ENCODE measurements around the gene HOXB1. TPM values are rescaled to one million over a fixed set of nuclear protein-coding genes. Genes with fewer than 3 reads are reported as not detected.
"Not testable (repeated sequence)": the region's sequence is repeated elsewhere in the genome, so short reads cannot be mapped to it uniquely, and the experiment has no call there.

Gene HOXB1
- total RNA-seq, 1 donor from 2014 or later, result not detected

DNA sequence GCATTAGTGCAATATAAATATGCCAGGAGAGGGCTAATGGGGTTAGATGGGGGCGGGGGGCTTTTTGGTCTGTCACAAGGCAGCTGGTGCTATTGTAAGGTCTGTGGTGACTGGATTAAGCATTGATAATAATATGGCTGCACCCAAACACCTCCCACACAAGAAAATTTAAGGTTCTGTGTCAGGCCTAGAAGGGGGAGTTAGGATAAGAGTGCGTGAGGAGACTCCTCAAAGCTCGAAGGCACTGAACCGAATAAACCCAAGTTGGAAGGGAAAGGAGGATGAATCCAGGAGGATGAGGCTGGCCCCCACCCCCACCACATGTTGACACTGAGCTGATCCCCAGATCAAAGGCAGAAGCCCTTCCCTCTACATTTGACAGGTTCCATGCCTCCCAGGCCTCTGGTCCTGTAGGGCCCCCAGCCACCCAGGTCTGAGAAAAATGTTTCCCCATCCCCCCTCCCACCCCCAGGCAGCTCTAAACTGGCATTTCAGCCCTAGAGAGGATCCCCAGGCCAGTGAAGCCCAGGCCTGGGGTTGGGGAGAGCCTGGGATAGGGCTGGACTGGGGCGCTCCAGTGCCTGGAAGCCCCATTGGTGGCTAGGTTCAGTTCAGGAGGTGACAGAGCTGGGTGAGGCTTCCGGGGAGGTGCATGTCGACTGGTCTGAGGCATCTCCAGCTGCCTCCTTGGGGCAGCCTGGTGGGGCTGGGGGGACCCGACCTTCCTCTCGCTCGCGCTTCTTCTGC lies 1.7 kb downstream of the HOXB1 start:
- ATAC-seq (ENCODE audit: poor library complexity), result no peak
- intact Hi-C loops (cut with DNase I), result no loop called here

DNA sequence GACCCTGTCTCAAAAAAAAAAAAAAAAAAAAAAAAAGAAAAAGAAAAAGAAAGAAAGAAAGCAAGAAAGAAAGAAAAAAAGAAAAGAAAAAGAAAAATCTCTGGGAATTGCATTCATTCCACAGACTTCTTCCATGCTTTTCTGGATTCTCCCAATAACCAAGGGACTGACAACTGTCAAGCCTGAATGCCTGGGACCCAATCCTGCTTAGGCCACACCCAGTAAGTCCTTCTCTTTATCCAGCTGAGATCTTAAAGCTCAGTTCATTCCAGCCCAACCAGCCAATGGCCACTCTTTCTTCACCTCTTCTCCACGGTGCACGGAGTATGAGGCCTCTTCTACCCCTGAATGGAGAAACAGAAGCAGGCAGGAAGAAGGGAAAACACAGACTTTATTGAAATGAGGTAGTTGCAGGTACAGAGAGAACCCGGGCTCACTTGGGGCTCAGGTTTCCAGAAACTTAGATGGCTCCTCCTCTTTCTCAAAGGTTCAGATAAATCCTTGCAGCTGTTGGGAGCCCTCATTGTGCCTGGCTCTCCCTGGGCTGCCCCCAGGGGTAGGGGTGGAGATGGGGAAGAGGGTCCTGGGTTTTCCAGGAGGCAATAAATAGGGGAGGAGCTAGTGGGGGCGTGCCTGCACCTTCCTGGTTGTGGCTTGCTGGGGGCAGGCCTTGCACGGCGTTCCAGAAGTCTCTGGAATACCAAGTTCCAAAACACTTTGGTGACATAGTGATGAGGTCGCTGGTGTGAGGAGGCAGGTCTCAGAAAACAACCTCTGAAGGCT lies 2.5 kb downstream of the HOXB1 start:
- DNase-seq (no peak), ATAC-seq (ENCODE audit: poor library complexity) (no peak)
- intact Hi-C loops (cut with DNase I), result no loop called here

More for the DNA sequence above, 1.7 kb downstream of the HOXB1 start:
- DNase-seq, result no peak

DNA sequence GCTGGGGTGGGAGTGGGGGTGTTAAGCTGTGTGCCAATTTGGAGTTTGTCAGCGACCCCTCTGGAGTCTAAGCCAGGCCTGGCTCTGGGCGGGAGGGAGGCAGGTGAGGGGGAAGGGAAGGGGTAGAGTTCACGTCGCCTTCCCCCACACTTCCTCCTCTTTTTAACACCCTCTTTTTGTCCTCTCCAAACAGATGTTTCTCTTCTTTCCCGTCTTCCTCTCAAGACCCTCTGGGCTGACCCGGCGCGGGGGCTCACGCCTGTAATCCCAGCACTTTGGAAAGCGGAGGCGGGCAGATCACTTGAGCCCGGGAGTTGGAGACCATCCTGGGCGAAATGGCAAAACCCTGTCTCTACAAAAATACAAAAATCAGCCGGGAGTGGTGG lies 3.3 kb downstream of the HOXB1 start:
- ATAC-seq (ENCODE audit: poor library complexity) (no peak), DNase-seq (no peak)
- intact Hi-C loops (cut with DNase I), result no loop called here

DNA sequence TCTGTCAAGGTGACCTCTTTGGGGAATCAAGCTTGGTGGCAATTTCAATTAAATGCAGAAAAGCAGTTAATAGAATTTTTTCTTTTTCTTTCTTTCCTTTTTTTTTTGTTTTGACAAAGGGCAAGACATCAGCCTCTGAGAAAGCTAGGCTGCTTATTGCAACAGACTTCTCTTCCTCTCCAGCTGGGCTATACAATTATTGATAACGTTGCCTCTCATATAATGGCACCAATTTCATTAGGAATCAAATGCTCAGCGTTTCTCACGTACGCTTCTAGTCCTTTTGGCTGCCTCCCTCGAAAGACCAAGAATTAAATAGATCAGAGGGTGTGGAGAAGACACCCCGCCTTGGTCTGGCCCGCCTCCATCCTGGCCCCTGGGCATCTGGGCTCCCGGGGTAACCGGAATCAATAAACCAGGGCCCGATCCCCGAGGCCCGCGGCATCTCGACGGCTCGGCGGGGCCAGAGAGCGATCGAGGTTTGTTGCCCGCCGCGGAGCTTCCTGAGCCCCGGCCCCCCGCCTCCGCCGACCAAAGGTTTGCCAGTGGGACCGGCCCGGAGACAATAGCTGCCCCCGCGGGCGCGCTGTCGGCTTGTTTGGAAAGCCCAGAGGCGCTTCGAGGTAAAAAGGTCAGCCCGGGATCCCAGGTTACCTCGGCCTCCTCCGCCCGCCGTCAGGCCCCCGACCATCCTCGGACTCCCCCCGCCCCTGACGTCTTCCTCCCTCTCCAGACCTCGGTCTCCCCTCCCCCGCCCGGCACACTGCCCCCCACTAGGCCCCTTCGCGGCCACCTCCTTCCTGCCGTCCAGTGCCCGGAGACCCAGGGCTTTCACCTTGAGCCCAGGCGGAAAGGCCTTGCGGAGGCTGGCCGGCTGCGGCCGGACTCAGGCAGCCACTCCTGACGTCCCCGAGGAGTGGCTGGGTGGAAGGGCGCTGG lies 3.9 kb downstream of the HOXB1 start:
- DNase-seq (no peak), ATAC-seq (ENCODE audit: poor library complexity) (no peak)
- intact Hi-C loops (cut with DNase I), result no loop called here

DNA sequence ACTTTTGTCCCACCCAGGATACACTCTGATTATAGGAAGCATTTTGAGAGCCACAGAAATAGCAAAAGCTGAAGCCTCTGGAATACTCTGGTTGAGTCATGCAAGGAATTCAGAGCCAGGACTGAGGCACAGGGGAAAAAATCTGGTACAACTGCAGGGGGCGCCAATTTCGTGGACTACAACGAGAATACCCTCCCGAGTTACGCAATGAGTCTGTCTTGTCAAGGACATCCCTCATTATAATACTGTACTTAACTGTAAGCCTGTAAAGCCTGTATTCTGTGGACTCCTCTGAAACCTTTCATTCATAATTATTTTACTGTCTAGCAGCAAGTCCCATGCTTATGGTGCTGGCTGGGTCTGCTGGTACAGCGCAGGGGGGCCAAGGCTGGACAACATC lies 7.8 kb downstream of the HOXB1 start:
- intact Hi-C loops (cut with DNase I), result no loop called here
- ATAC-seq (ENCODE audit: poor library complexity) (no peak), DNase-seq (no peak)

DNA sequence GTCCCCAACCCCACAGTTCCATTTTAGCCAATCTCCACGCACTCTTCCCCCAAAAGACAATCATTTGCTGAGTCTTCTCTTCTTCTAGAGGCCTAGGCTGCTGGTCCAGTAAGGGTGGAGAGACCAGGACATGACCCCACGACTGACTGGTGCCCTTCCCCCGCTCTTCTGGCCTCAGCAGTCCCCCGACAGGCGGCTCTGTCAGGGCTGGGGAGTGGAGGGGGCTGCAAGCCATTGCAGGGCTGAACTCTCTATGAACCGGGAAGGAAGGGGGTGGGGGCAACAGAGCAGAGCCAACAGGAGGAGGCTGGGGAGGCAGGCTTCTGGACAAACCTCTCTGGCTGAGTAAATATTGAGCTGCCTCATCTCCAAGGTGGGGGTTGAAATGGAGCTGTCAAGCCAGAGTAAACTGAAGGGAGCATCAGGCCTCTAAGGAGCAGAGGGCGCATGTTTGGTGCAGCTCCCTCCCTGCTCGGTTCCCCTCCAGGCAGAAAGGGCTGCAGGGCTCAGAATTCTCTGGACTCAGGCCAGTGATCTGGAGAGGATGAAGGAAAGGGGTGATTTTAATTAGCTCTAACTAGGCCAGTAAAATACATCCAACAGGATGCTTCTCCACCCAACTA lies 8.7 kb downstream of the HOXB1 start:
- intact Hi-C loops (cut with DNase I), result no loop called here
- no peak for ATAC-seq (ENCODE audit: poor library complexity)
- no peak for DNase-seq

DNA sequence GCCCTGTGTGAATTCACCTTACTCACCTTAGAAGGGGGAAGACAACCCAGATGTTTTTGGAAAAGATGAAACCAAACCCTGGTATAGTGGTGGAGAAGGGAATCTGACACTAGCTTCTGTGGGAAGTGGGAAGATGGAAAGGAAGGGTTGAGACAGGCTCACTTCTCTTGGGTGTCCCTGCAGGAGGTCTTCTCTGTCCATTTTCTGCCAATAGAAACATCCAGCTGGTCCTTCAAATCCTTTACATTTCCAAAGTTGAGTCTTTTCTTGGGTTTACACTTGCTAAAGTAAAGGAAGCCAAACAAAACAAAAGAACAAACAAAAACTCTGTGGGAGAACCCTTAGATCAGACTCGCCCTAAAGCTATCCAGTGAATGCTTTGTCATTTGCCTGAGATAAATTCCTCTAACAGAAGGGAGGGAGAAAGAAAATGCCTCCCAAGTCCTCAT lies 10.2 kb downstream of the HOXB1 start:
- intact Hi-C loops (cut with DNase I), result no loop called here
- ATAC-seq (ENCODE audit: poor library complexity), result no peak
- DNase-seq, result no peak

DNA sequence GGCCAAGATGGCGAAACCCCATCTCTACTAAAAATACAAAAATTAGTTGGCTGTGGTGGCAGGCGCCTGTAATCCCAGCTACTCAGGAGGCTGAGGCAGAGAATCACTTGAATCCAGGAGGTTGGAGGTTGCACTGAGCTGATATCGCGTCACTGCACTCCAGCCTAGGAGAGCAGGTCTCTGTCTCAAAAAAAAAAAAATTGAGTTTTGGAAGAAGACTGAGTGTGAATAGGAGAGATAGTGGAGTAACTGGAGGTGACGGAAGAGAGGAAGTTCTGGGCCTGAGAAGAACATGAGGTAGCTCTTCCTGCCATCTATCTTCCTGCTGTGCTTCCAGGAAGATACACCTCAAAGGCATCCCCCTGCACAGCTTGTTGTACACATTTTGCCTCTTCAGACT lies 11.4 kb downstream of the HOXB1 start:
- ATAC-seq (ENCODE audit: poor library complexity) (no peak), DNase-seq (no peak)
- intact Hi-C loops (cut with DNase I), result no loop called here

DNA sequence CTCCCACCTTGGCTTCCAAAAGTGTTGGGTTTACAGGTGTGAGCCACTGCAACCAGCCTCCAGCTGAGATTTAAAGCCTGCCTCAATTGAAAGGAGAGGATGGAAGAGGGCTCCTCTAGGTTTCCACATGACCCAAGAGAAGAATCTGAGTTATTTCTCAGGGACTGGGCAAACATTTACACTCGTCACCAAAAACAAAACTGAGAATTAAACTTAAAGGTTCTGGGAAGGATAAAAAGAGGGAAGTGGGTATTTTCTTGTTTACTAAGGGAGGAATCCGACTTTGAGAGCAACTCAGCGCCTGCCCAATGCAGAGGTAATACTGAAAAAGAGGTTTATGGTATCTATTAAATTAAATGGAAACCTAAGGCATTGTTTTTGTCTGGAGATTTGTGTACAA lies 13.3 kb downstream of the HOXB1 start:
- DNase-seq, result no peak
- ATAC-seq (ENCODE audit: poor library complexity), result no peak
- intact Hi-C loops (cut with DNase I), result no loop called here

DNA sequence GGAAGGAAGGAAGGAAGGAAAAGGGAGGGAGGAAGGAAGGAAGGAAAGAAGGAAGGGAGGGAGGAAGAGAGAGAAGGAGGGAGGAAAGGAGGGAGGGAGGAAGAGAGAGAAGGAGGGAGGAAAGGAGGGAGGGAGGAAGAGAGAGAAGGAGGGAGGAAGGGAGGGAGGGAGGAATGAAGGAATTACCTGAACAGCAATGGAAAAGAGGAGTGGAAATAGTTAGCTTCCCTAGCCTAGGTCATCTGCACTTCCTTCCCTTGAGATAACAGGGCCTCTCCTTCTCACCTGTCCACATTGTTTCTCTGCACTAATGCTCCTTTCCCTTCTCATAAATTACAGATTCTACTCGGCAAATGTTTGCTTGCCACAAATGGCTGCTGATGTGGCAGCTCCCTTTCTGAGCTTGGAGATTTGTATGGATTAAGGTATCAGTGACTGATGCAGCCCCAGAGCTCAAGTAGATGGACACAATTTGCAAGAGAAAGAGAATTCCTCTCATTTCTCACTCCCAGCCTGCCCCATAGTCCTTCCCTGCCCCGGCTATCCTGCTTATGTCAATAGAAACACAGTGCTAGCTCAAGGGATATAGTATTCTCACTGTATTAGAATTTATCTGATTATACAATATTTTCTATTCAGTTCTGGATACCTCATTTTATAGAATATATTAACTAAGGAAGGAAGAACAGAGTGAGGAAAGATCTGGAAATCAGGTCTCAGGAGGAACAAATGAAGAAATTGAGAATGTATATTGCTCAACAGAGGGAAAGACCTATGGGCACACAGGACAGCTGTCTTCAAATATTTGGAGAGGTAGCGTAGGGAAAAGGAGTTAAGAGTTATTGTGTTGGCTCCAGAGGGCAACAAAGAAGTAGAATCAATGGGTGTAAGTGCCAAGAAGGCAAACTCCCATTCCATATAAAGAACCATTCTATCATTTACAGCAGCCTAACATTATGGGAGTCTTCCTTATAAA lies 14.6 kb downstream of the HOXB1 start:
- no peak for ATAC-seq (ENCODE audit: poor library complexity)
- DNase-seq, result no peak
- intact Hi-C loops (cut with DNase I), result no loop called here

DNA sequence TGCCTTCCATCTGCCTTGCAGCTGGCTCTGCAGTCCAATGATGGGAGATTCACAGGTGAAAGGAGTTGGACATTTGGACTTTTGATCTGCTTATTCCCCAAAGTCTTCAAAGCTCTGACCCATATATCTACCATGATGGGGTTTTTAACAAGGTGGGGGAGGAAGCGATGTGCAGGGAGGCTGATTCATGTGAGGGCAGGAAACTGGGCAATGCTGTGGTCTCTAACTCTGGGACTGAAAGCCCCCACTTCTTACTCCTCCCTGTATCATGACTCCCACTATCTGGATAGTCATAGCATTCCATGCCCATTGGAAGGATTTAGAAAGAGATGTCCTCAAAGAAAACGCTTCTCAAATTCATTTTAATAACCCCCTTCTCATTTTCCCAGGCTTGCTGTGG lies 16.3 kb downstream of the HOXB1 start:
- DNase-seq (no peak), ATAC-seq (ENCODE audit: poor library complexity) (no peak)
- intact Hi-C loops (cut with DNase I), result no loop called here

DNA sequence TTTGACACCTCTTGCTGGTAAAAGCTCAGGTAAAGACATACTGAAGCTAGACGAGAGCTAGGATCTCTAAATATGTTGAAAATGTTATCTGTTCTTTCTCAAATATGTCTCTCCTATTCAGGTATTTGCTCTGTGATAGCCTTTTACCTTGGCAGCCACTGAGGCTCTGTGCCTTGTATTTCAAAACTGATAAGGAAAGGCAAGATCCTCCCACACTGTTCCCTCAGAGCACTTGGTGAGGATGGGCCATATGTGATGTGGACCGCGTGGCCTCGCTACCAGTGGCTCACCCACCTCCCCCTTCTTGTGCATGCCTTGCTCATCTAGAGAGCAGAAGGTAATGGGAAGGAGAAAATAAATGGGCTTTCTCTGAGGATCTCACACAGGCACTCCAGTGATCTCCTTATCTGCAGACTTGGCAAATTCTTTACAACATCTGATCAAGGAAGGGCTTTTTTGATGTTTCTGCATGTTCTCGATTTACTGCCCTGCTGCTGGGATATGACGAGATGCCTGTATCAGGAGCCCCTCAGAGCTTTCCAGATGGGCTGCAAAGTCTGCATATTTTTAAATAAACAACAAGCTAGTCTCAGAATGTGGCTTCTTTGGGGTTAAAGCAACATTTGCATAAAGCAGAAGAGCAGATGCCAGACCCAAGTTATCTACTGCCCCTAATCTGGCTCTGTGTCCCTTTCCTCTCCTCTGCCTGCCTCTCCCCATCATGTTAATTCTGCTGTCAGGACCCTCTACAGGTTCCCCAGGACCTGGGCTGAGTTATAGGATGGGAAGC lies 16.9 kb downstream of the HOXB1 start:
- ATAC-seq (ENCODE audit: poor library complexity) (no peak), DNase-seq (no peak)
- intact Hi-C loops (cut with DNase I), result no loop called here

DNA sequence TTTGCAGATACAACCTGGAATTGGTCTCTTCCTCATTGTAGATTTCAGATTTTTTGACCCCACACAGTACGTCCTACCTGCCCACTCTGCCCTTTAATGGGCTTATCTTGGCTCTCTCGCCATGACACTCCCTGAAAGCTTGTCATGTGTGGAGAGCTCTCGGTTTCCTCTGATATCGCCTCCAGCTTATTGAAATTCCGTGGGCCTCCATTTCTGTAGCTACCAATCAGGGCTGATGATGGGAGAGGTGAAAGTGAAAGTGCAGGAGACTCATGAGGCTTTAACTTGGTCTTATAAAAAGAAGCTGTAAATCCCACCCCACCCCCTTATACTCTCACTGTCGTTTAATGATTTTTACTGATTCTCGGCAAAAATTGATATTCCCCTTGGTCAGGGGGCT lies 17.7 kb downstream of the HOXB1 start:
- intact Hi-C loops (cut with DNase I), result no loop called here
- ATAC-seq (ENCODE audit: poor library complexity), result no peak
- DNase-seq, result no peak

DNA sequence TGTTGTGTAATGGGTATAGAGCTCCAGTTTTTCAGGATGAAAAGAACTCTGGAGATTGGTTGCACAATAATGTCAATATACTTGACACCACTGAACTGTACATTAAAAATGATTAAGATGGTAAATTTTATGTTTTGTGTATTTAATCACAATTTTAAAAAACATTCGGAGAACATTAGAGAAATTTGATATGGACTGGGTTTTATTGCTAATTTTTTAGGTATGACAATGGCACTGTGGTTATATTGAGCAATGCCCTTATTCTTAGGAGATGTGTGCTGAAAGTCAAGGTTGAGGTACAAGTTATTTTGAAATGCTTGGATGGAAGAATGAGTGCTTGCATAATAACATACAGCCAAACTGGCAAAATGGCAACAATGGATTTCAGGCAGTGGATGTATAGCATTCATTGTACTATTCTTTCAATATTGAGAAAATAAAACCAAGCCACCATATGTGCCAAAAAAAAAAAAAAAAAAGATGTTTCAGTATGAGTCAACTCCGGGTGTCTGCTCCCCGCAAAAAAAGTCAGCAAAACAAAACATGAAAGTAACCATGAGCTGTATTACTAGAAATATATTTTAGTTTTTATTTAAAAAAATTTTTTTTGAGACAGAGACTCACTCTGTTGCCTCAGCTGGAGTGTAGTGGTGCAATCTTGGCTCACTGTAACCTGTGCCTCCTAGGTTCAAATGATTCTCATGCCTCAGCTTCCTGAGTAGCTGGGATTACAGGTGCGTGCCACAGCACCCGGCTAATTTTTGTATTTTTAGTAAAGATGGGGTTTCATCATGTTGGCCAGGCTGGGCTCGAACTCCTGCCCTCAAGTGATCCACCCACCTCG lies 19.8 kb downstream of the HOXB1 start:
- ATAC-seq (ENCODE audit: poor library complexity) (no peak), DNase-seq (no peak)
- intact Hi-C loops (cut with DNase I), result no loop called here

DNA sequence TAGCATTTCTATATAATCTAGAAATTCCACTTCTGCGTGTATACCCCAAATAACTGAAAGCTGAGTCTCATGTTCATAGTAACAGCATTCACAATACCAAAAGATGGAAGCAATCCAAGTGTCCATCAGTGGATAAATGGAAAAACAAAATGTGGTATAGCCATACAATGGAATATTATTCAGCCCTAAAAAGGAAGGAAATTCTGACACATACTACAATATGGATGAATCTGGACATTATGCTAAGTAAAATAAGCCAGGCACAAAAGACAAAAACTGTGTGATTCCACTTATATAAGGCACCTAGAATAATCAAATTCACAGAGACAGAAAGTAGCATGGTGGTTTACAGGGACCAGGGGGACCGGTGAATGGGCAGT lies 20.4 kb downstream of the HOXB1 start:
- no peak for ATAC-seq (ENCODE audit: poor library complexity)
- intact Hi-C loops (cut with DNase I), result no loop called here
- no peak for DNase-seq

DNA sequence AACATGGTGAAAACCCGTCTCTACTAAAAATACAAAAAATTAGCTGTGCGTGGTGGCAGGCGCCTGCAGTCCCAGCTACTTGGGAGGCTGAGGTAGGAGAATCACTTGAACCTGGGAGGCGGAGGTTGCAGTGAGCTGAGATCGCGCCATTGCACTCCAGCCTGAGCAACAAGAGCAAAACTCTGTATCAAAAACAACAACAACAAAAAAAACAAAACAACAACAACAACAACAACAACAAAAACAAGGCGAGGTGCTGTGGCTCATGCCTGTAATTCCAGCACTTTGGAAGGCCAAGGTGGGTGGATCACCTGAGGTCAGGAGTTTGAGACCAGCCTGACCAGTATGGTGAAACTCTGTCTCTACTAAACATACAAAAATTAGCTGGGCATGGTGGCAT lies 21.1 kb downstream of the HOXB1 start:
- intact Hi-C loops (cut with DNase I); ATAC-seq (ENCODE audit: poor library complexity); DNase-seq: not testable (repeated sequence)

Measured in Right ventricle myocardium superior (tissue), 1 donor.